ENCODE measurements around the gene LTBP3. TPM values are rescaled to one million over a fixed set of nuclear protein-coding genes. Genes with fewer than 3 reads are reported as not detected.

LTBP3 gene
- total and polyA plus RNA-seq, 2 donors (not counting 3 experiments of a cell fraction or from before 2014, with no cell fraction given) = 120 to 209 TPM

DNA sequence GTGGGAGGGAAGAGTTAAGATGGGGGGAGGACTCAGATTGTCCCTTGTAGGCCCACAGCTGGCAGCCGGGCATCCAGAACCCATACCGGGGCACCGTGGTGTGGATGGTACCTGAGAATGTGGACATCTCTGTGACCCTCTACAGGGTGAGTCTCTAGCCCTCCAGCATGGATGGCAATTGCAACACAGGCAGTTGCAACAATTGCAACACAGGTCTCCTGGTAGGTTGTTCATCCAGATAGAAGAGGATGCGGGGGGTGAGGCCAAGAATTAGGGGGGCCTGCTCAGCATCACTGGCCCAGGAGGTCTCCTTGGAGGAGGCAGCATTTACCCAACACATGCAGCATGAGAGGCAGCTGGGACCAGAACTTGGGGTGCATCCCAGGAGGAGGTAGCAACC is 21.1 kb upstream of the LTBP3 start:
- Histone ChIP-seq H3K9me1 (replicated peaks; ENCODE audit: control insufficient read depth, extremely low read depth, insufficient read depth, low read length) (no peaks in the 10 kb centered on the region), H2AFZ (ENCODE audit: low read depth, low read length) (no peak overlapping the region), H3K27me3 (ENCODE audit: control insufficient read depth in 2 of 2, insufficient read depth in 2 of 2, low read length in 2 of 2) (no peaks in the 10 kb centered on the region), H3K4me2 (ENCODE audit: insufficient read depth, low read length) (no peak overlapping the region), H3K79me2 (ENCODE audit: control insufficient read depth, insufficient read depth, low read length) (no peaks in the 10 kb centered on the region), H3K9me3 (replicated peaks; ENCODE audit: control insufficient read depth, insufficient read depth, low read length) (no peaks in the 10 kb centered on the region), H3K27ac (ENCODE audit: insufficient read depth, low read depth, low read length) (no peak overlapping the region), H4K20me1 (replicated peaks; ENCODE audit: control insufficient read depth, extremely low read depth, insufficient read depth, low read length) (no peaks in the 10 kb centered on the region), H3K9ac (replicated peaks; ENCODE audit: extremely low read depth, insufficient read depth, low read length) (no peak overlapping the region), H3K36me3 (ENCODE audit: control insufficient read depth in 2 of 2, extremely low read depth in 1 of 2, insufficient read depth in 2 of 2, low read length in 2 of 2) (no peaks in the 10 kb centered on the region), H3K4me3 (replicated peaks in 1 of 3; ENCODE audit: insufficient read depth in 1 of 3, low read depth in 1 of 3, low read length in 3 of 3) (no peak overlapping the region), H3K4me1 (ENCODE audit: control insufficient read depth, extremely low read depth, insufficient read depth, low read length) (peaks cover 25% of the 10 kb centered on the region)
- BruUV-seq (replicated peaks) = no TSS peak
- ChIA-PET CTCF (interaction anchor here (9.7 kb wide), 1 partner anchor 11 kb away, joined by 167 read pairs; no protein-coding TSS in a partner anchor), POLR2A (no interaction called here)
- intact Hi-C loops (cut with micrococcal nuclease) = no loop called here
- dilution Hi-C loops (cut with MboI; ENCODE audit: extremely low pct_ligation_motif_present, low sequenced_read_pairs) = no loop called here
- FAIRE-seq (no peak), DNase-seq (ENCODE audit: low read depth, low spot score) (no peak)
- TF ChIP-seq JUN (IDR thresholded peaks at IDR 0.05; ENCODE audit: borderline replicate concordance, insufficient read depth, insufficient read length, low read depth) = no peak

DNA sequence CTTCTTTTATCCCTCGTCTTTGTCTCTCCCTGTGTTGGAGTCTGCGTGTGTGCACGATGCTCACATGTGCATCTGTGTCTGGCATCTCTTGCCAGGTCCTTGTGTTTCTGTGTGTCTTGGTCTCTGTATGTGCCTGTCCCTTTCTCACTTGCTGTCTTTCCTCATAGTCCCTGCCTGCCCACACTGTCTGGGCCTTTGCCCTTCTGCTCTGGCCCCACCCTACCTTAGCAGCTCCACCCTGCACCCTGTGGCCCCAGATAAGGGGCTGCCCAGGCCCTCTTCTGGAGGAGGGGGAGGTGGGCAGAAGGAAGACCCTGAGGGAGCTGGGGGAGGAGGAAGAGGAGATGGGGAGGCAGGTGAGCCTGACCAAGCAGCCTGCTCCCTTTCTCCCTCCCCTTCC is 20.5 kb upstream of the LTBP3 start:
- no peaks in the 10 kb centered on the region for H3K9me1 ChIP-seq (replicated peaks; ENCODE audit: control insufficient read depth, extremely low read depth, insufficient read depth, low read length)
- no TSS peak for BruUV-seq (replicated peaks)
- H3K79me2 ChIP-seq (ENCODE audit: control insufficient read depth, insufficient read depth, low read length) = peaks cover 1% of the 10 kb centered on the region
- no peak overlapping the region for H2AFZ ChIP-seq (ENCODE audit: low read depth, low read length)
- H3K27ac ChIP-seq (ENCODE audit: insufficient read depth, low read depth, low read length) = no peak overlapping the region
- intact Hi-C loops (cut with micrococcal nuclease) = no loop called here
- TF ChIP-seq GATA2 (IDR thresholded peaks at IDR 0.05; ENCODE audit: insufficient read depth, insufficient read length, low read depth, low read length) (no peak), POLR2AphosphoS5 (IDR thresholded peaks at IDR 0.05; ENCODE audit: insufficient read depth, low read depth, low read length) (no peak), FOS (IDR thresholded peaks at IDR 0.05; ENCODE audit: borderline replicate concordance, insufficient read depth, low read length) (no peak), EZH2 (IDR thresholded peaks at IDR 0.05; ENCODE audit: borderline replicate concordance, low read depth, low read length, severe bottlenecking) (no peak), POLR2A (IDR thresholded peaks at IDR 0.05; ENCODE audit: low read depth, low read length) (no peak), MYC (IDR thresholded peaks at IDR 0.05; ENCODE audit: low read depth, low read length) (no peak), JUN (IDR thresholded peaks at IDR 0.05; ENCODE audit: borderline replicate concordance, insufficient read depth, insufficient read length, low read depth) (no peak), CTCF (IDR thresholded peaks at IDR 0.05; ENCODE audit: extremely low read depth in 1 of 2, insufficient read depth in 1 of 2, low read depth in 1 of 2, low read length in 2 of 2) (no peak)
- TF ChIP-seq, protein P1, sequence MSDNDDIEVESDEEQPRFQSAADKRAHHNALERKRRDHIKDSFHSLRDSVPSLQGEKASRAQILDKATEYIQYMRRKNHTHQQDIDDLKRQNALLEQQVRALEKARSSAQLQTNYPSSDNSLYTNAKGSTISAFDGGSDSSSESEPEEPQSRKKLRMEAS (IDR thresholded peaks at IDR 0.05; ENCODE audit: insufficient read depth, insufficient read length) = no peak
- no peaks in the 10 kb centered on the region for H3K27me3 ChIP-seq (ENCODE audit: control insufficient read depth in 2 of 2, insufficient read depth in 2 of 2, low read length in 2 of 2)
- H3K9ac ChIP-seq (replicated peaks; ENCODE audit: extremely low read depth, insufficient read depth, low read length) = no peak overlapping the region
- CTCF ChIA-PET = interaction anchor here (3.9 to 9.7 kb wide), 2 partner anchors 11 to 38 kb away, joined by 22 to 167 read pairs; no protein-coding TSS in a partner anchor
- dilution Hi-C loops (cut with MboI; ENCODE audit: extremely low pct_ligation_motif_present, low sequenced_read_pairs) = no loop called here
- DNase-seq (ENCODE audit: low read depth, low spot score) = no peak
- no peak overlapping the region for H3K4me3 ChIP-seq (replicated peaks in 1 of 3; ENCODE audit: insufficient read depth in 1 of 3, low read depth in 1 of 3, low read length in 3 of 3)
- no peaks in the 10 kb centered on the region for H3K9me3 ChIP-seq (replicated peaks; ENCODE audit: control insufficient read depth, insufficient read depth, low read length)
- H3K36me3 ChIP-seq (ENCODE audit: control insufficient read depth in 2 of 2, extremely low read depth in 1 of 2, insufficient read depth in 2 of 2, low read length in 2 of 2) = no peaks in the 10 kb centered on the region
- peaks cover 28% of the 10 kb centered on the region for H3K4me1 ChIP-seq (ENCODE audit: control insufficient read depth, extremely low read depth, insufficient read depth, low read length)
- no peak overlapping the region for H3K4me2 ChIP-seq (ENCODE audit: insufficient read depth, low read length)
- FAIRE-seq = no peak
- H4K20me1 ChIP-seq (replicated peaks; ENCODE audit: control insufficient read depth, extremely low read depth, insufficient read depth, low read length) = no peaks in the 10 kb centered on the region
- POLR2A ChIA-PET = no interaction called here

Measured in endothelial cell of umbilical vein (primary cell).